Measurements from ENCODE around the gene ZRANB1. TPM values are rescaled to one million over a fixed set of nuclear protein-coding genes. Genes with fewer than 3 reads are reported as not detected.
A peak's percentile ranks its signal among the peaks of the same experiment; 100 is the strongest.

ZRANB1 gene
- total RNA-seq, 1 experiment from 2014 or later, result 11.5 TPM

- DNase-seq (ENCODE audit: low read depth), result peak; percentile 25
Observed at GRCh38 chr10:125017547-125018298, 75.8 kb downstream of the ZRANB1 start.

DNA sequence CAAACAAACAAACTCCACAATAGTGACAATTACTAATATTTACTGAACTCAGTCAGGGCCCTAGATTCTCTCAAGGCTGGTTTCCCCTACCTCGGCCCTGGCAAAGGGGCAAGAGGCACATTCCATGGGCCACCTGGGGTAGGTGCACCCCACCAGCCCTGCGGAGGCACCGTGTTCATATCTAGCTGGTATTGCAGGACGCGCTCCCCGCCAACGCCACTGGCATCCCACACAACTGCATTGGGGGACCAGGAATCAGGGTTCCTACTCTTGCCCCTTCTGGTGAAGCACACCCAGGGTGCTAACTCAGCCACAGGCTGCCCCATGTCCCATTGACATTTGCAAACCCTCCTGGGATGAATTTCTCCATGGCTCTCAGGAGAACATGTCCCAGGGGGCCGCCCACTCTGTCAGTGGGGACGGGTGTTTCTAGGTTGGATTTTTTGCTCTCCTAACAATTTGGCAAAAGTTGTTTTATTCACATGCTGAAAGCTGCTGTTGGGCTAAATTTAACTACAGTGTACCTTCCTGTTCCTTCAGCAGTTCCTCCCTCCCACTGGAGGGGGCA is 76.7 kb downstream of the ZRANB1 start:
- no peak for DNase-seq (ENCODE audit: low read depth)

GRCh38 chr10:125020386-125020785 is 78.5 kb downstream of the ZRANB1 start:
- no peak for DNase-seq (ENCODE audit: low read depth)

- no peak for DNase-seq (ENCODE audit: low read depth)
Observed at GRCh38 chr10:125020871-125021270, 78.9 kb downstream of the ZRANB1 start.

- no peak for DNase-seq (ENCODE audit: low read depth)
Observed at GRCh38 chr10:125021686-125022344, 79.9 kb downstream of the ZRANB1 start.

DNA sequence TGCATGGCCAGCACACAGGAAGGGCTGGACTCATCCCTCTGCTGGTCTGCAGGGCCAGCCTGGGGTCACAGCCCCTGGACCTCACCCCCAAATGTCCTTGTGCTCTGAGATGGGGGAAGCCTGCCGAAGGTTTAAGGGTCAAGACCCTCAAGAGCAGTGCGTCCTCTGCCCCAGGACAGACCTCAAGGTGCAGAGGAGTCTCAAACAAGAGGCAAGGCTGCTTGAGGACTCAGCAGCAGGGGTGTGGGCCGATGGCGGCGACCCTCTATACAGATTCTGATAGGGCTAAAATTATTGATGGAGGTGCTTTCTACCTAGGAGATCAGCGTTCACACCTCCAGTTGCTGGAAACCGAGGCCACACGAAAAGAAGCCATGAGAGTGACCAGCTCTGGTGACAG is 80.7 kb downstream of the ZRANB1 start:
- DNase-seq (ENCODE audit: low read depth), result no peak

DNA sequence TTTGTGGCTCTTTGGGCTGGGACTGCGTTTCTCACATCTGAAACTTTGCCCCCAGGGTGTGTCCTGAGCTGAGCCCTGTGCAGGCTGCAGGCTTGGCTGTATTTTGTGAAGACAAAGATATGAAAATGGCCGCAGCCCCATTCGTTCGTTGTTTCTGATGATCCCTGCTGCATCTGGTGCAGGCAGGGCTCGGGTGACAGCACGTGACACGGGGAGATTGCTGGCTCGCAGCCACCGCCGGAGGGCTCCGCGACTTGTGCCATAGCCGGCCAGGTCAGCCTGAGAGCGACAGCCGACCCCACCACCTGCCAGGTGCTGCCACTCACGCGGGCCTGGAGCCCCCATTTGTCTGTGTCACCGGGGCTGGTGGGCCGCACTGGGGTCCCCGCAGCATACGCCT is 81.3 kb downstream of the ZRANB1 start:
- no peak for DNase-seq (ENCODE audit: low read depth)

DNA sequence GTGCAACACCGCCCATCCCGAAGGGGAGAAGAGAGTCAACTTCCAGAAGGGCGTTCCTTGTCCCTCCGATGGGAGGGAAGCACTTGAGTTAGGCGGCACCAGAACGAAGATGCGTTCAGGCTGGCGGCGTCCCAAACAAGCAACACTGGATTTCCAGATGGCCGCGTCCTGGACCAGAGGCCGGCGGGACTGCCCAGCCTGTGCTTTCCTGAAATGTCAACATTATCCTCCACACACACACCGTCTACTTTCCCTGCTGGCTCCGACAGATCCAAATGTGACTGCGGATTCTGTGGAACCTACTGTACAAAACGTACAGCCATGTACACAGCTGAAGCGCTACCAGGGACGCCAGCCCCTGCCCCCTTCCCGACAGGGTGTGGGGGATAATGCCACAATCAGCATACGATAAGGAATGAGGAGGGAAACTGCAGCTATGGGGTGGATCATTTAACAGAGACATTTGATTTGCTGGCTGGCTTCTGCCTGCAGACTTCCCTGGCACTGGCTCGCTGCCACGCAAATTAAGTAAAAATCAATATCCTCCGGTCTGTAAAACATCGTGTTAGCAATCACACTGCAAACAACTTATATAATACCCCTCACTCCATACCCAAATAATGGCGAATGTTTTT is 82.1 kb downstream of the ZRANB1 start:
- no peak for DNase-seq (ENCODE audit: low read depth)

DNA sequence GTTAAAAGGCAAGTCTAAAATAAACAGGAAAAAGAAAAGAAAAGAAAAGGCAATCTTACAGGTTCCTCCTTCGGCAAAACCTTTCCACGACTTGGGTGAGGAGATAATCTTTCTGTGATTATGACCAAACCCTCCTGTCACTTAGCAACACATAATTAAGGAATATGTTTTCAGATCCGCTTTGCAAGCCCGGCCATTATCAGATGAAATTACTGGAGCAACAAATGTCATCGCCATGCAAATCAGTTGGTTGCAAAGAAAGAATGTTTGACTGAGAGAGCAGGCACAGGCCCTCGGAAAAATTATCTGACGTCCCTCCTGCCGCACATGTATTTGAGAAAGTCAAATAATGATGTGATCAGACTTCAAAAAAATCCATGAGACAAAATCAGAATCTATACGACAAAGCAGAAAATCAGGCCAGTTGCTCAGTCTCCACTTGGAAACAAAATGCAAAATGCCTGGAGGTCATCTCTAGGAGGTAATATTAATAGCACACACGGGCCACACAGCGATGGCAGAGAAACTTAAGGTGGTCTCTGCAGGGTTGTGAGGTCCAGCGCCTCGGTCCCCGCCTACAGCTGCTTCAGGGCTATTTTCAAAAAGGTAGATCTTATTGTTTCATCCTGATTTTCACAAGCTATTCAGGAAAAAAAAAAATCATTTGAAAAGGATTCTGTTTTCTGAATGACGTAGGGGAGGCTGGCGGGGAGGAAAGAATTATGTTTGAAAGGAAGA is 82.7 kb downstream of the ZRANB1 start:
- no peak for DNase-seq (ENCODE audit: low read depth)

DNA sequence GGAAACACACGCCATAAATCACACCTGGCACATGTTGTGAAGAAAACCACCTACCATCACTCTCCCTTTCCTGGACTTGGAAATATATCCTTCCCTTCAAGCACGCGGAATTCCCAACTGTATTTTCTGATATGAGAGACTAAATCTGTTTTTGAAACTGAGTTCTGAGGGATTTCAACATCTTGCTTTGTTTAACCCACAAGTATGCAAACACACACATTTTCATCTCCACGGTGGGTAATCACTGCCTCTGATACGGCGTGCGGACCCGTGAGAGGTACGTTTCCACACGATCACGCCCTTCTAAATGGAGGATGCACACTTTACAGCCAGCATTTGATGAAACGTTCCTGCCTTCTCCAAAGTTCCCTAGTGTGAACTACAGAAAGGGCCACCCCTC is 83.4 kb downstream of the ZRANB1 start:
- DNase-seq (ENCODE audit: low read depth), result no peak

DNA sequence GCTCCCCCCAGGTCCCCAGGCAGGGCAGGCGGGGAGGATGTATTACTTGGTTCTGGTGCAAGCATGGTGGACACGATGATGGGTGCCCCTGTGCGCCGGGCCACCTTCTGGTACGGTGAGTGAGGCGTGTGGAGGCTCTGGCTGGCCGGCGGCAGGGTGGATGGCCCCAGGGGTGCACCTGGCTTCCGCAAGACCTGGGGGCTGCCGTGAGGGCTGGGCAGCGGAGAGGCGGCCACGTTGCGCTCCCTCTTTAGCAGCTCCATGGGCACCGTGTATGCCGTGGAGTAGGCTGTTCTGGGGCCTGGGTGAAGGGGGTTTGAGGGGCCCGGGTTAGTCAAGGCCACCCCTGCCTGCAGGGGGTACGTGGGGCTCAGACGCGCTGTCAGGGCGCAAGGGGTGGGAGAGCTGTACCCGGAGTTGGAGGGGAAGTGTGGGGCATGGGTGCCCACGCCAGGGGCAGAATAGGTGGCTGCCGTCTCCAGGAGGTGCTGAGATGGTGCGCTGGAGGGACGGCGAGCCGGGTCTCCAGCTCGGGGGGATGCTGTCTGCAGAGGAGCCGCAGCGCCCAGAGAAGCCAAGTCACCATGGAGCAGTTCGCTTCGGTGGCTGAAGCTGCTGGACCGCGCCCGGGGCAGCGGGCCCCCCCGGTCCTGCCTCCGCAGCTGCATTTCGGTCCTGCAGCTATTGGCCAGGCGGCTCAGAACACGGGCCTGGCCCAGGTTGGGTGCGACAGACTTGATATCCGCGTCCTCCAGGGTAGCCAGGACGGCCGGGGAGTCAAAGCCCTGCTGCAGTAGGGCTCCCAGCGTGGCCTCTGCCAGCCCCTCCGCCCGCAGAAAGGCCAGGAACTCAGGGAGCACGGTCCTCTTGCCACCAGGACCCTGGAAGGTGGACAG is 84.4 kb downstream of the ZRANB1 start:
- no peak for DNase-seq (ENCODE audit: low read depth)

DNA sequence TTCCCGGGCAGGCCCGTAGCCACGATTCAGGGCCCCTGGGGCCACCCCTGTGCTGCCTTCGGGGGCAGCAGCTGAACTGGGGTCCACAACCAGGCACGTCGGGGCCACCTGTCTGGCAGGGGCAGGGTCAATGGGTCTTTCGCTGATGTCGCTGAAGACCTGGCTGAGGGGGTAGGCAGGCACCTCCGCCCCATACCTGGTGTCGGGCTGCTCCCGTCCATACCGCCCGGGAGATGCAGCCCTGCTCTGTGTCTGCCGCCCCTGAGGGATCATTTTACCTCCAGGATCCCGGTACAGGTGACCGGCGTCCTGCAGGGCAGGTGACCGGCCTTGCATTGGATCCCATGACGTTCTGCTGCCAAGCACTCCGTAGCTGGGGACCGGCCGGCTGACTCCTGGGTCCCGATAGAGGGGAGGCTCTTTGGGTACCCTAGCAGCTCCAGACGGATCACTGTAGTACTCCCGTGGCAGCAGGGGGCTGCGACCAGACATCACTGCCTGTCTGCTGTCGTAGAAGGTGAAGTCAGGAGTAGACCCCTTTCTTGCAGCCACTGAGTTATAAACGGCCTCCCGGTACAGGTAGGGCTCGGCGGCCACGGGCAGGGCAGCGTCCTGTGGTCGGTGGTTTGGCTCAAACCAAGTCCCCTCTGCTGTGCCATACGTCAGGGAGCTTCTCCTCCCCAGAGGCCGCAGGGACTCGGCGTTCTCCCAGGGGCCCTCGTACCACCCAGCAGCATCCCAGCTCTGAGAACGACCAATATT is 85.2 kb downstream of the ZRANB1 start:
- no peak for DNase-seq (ENCODE audit: low read depth)

GRCh38 chr10:125027871-125028869 is 86.2 kb downstream of the ZRANB1 start:
- DNase-seq (ENCODE audit: low read depth), result peak; percentile 32

DNA sequence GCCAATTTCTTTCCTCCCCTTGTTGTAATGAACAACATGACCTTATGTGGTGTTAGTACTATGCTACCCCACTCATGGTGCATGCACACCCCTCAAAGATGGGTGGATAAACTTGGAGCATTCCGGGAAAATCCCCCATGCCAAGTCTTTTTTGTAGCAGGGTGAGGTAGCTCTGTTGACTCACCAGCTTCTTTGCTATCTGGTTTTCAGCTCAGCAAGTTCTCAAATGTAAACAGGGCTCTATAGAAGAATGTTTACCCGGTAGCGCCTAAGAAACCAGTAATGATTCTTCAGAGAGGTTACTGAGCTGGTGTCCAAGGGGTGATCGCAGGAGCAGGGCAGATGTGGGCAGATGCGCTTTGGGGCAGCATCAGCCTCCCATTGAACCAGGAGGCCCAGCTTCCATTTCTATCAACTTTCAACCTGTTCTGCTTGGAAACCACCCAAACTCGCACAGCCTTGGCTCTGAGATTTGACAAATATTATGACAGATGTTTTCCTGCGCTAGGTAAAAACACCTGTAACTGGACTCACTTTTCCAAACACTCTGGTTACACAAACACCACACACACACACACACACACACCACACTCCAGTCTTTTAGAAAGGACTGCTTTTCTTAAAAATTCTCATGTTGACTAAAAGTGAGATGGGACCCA is 87.8 kb downstream of the ZRANB1 start:
- DNase-seq (ENCODE audit: low read depth), result no peak

GRCh38 chr10:125030567-125031197 is 88.8 kb downstream of the ZRANB1 start:
- DNase-seq (ENCODE audit: low read depth), result no peak

DNA sequence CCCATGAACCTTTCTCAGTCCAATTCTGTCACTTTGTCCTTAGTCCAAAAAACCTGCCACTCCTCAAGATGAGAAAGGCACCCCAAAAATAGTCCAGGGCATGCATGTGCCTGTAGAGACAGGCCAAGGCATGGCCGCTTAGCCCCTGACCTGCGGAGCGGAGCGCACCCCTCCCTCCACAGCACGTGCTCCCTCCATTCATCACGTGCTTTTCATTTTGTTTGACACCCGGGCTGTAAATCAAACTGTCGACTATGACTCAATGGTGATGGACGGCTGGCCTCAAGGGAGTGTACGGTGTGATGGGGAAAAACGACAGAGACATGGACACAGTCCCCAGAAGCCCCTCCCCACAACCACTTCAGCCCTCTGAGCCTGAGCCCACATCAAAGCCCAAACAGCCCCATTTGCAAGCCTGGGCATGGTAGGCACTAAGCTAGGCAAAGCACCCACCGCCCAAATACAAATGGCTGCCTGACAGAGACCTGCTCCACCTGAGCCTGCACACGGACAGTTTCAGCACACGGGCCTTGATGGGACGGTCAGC is 90.6 kb downstream of the ZRANB1 start:
- DNase-seq (ENCODE audit: low read depth), result no peak
